GM19397 (cell line): ENCODE data around the gene YAF2.

Source experiments
- ATAC-seq: cut with Tn5 transposase; IDR thresholded peaks from one replicate; pipeline ENCODE4 v1.9.1; 2021; ENCODE audit warnings: mild to moderate bottlenecking, moderate library complexity; ENCODE audit not compliant: unreplicated experiment

The YAF2 gene

GRCh38 chr12:42145552-42146215, 92.4 kb downstream of the YAF2 start:
- no peak for ATAC-seq

GRCh38 chr12:42145197-42145549, 92.9 kb downstream of the YAF2 start:
- no peak for ATAC-seq

- ATAC-seq, result peak; percentile 95
Measured at GRCh38 chr12:42144408-42145196, 93.4 kb downstream of the YAF2 start, which contains the start of gene GXYLT1. GXYLT1 (minus strand) TSS chr12:42144874; CDS start chr12:42144646, 228 bp downstream.

- no peak for ATAC-seq
Measured at GRCh38 chr12:42144158-42144407, 94.0 kb downstream of the YAF2 start.

GRCh38 chr12:42143452-42144157, 94.4 kb downstream of the YAF2 start:
- ATAC-seq, result no peak

- no peak for ATAC-seq
Measured at GRCh38 chr12:42141981-42142606, 96.0 kb downstream of the YAF2 start.

GRCh38 chr12:42140901-42141300, 97.1 kb downstream of the YAF2 start:
- ATAC-seq, result no peak

- ATAC-seq, result no peak
Measured at GRCh38 chr12:42135259-42135814, 102.7 kb downstream of the YAF2 start.

- ATAC-seq, result no peak
Measured at GRCh38 chr12:42130672-42131402, 107.2 kb downstream of the YAF2 start.

- no peak for ATAC-seq
Measured at GRCh38 chr12:42129595-42130204, 108.3 kb downstream of the YAF2 start.

- no peak for ATAC-seq
Measured at GRCh38 chr12:42128888-42129287, 109.2 kb downstream of the YAF2 start.

GRCh38 chr12:42128327-42128726, 109.7 kb downstream of the YAF2 start:
- no peak for ATAC-seq

- no peak for ATAC-seq
Measured at GRCh38 chr12:42126963-42127362, 111.1 kb downstream of the YAF2 start.

- no peak for ATAC-seq
Measured at GRCh38 chr12:42125388-42125767, 112.7 kb downstream of the YAF2 start.

GRCh38 chr12:42124764-42125387, 113.2 kb downstream of the YAF2 start:
- no peak for ATAC-seq

- no peak for ATAC-seq
Measured at GRCh38 chr12:42119085-42119633, 118.9 kb downstream of the YAF2 start.

GRCh38 chr12:42118136-42118879, 119.7 kb downstream of the YAF2 start:
- ATAC-seq, result no peak

GRCh38 chr12:42109031-42109430, 129.0 kb downstream of the YAF2 start:
- ATAC-seq, result no peak
